Measurements from ENCODE around the gene LRCH1.

LRCH1 gene

DNA sequence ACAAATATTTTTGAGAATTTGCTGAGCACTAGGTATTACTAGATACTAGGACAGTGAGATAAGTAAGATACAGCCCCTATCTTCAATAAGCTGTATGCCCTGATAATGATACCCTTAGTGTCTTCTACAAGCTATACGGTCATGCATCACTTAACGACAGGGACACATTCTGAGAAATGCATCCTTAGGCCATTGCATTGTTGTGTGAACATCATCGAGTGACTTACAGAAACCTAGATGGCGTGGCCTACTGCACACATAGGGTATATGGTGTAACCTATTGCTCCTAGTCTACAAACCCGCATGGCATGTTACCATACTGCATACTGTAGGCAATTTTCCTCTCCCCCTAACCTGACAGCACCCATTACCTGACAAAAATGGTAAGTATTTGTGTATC is 64.9 kb downstream of the LRCH1 start:
- DNase-seq, result no peak

DNA sequence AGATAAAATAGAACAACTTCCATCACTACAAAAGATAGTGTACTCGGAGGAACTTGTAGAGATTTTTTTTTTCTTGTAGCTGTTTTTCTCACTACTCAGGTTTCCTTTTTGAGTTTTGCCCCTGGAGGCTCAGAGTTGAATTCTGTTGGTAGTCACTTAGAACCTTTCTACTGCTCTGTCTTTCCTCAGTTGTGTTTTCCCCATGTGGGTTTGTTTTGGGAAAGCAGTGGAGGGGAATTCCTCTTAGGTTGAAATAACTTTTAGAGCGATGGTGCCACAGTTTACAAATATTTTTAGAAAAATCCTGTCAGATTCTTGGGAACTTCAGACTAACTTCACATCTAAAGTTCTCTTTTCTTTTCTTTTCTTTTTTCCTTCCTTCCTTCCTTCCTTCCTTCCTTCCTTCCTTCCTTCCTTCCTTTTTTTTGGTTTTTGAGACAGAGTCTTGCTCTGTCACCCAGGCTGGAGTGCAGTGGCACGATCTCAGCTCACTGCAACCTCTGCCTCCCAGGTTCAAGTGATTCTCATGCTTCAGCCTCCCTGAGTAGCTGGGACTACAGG is 65.8 kb downstream of the LRCH1 start:
- no peak for DNase-seq

DNA sequence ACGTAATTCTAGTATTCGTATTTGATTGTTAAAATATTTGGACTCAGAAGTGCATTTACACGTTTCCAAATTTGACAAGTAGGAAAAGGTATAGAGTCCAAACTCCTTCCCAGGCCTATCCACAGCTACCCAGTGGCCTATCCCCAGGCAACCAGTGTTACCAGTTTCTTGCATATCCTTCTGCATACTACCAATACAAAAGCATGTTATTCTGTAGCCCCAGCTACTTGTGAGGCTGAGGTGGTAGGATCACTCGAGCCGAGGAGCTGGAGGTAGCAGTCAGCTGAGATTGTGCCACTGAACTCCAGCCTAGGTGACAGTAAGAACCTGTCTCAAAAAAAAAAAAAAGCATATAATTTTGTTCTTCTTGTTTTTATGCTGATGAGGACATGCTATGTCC is 67.1 kb downstream of the LRCH1 start:
- no peak for DNase-seq

DNA sequence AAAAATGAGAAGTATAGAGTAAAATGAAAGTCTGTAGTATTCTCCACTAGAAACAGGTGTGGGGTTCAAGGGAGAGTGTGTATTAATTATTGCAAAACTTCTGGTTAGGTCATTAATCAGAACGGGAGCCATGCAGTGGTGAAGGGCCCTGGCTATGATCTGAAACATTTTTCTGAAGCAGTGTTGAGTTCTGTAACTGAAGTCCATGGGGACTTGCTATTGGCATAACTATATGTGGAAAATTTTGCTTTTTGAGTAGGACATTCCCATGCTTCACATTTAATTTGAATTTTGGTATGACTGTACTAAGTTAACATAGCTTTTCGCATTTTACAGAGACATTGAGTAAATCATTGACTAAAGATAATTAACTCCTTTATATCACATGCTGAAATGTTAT is 67.5 kb downstream of the LRCH1 start:
- no peak for DNase-seq

DNA sequence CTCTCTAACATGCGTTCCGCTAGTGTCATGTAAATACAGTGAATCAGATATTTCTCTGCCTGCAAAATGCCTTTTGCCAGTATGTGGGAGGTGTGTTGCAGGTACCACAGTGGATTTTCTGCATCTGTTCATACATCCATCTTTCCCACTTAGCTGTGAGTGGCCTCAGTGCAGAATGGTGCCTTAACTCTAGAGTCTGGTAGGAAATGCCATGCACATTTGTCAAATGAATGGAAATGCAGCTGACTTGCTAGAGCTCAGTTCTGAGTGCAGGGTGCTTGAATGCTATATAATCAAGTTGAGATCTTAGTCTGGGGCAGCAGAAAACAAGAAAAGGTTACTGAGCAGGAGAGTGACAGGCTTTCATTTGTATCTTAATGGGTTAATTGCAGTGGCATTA is 68.2 kb downstream of the LRCH1 start:
- no peak for DNase-seq

DNA sequence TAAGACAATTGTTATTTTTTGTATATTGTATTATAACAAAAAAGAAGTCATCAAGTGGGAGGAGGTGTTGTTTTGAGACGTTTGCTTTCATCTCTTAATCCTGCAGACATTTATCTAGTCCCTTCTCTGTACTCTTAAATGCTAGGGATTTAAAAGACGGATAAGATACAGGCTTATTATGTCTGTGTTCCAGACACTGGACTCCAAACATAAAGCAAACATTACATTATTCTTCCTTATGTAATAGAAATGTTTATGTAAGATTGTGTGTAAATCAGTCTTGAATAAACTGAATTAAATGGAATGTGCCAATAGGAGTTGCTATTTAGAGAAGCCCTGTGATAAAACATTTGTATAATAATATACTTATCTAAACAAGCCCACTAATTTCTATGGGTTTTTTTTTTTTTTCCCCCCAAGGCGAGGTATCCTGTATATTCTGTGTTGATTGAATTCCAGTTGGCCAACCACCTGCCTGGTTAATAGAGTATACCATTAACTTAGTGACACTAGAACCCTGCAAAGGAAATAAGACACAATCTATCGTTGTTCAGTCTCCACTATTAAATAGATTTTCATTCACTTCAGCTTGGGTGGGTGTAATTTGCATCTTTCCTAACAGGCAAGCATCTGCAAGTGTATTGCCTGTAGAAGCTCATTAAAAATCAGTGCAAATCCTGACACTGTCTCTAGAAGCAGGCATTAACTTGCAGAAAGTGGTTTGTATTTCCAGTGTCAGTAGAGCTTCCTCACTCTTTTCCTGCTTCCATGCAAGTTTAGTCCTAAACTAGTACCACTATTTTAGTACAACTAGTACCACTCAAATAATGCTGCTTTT is 69.0 kb downstream of the LRCH1 start:
- peak; percentile 33 for DNase-seq

DNA sequence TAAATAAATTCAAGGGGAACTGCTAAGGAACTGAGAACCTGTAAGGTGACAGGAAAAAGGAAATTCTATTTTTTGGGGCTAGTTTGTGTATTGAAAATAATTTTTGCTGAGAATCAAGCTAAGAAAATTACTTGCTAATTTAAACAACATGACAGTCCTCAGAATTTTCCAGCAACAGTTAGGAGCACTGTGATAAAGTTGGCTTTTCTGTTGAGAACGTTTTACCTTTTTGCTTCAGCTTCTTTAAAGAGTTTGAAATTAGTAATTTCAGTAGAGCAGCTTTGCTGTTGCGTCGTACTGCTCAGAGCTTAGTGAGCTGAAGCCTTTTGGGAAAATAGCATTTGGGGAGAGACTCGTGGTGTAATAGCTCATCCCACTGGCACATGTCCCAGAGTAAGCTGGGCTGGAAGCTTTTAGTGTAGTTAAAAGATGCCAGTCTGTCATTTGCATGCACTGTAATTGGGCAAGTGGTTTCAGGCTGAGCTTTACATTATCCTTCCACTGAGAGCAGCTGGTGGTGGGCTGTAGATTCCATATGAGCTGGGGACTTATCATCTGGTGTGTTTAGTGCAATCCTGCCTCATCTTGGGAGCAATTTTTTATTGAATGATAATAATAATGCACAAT is 69.8 kb downstream of the LRCH1 start:
- DNase-seq, result peak; percentile 96

DNA sequence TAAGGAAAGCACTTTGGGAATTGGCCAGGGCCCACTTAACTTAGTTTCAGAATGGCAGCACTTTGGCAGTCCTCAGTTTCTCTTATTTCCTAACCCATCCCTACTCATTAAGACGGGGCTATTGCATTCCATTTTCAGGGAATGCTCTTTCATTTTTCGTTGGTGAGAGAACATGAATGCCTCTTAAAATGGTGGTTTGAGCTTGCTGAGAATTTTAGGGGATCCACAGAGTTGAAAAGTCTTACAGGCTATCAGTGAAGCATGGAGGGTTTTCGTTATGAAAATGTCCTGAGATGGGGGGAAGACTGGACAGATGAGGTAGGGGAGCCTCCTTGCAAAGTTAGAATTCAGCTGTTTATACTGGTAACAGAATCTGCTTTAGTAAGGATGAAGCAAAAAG is 71.4 kb downstream of the LRCH1 start:
- DNase-seq, result no peak

DNA sequence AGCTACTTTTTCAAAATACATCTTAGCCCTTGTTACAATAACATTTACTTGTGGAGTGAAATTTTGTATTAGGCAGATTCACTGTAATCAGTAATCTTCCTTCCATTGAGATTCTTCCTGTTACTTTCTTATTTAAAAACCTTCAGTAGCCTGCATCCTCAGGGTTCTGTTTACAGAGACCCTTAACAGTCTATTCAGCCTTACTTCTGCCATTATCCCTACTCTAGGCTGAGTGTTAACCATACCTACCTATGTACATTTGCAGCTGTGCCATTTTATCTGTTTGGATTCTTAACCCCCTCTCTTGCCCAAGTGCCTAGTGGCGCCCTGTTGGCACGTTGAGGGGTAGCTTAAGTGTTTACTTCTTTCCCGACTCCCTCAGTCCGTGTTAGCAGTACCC is 71.9 kb downstream of the LRCH1 start:
- no peak for DNase-seq

DNA sequence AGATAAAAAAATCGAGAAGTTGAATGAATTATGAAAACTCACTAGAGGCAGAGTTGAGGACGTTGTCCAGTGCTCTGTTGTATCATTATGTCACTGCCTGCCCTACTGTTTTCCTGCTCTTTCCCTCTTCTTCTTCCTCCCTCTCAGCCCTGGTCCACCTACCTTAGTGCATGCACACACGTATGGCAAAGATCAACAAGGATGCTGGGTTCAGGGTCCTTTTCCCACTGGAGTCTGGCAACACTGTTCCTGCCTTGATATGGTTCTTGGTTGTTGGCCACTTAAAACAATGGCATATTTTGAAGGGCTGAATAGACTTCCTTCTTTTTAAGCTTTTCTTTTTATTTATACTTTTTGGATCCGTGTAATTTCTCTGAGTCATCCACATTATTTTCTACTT is 74.5 kb downstream of the LRCH1 start:
- no peak for DNase-seq

DNA sequence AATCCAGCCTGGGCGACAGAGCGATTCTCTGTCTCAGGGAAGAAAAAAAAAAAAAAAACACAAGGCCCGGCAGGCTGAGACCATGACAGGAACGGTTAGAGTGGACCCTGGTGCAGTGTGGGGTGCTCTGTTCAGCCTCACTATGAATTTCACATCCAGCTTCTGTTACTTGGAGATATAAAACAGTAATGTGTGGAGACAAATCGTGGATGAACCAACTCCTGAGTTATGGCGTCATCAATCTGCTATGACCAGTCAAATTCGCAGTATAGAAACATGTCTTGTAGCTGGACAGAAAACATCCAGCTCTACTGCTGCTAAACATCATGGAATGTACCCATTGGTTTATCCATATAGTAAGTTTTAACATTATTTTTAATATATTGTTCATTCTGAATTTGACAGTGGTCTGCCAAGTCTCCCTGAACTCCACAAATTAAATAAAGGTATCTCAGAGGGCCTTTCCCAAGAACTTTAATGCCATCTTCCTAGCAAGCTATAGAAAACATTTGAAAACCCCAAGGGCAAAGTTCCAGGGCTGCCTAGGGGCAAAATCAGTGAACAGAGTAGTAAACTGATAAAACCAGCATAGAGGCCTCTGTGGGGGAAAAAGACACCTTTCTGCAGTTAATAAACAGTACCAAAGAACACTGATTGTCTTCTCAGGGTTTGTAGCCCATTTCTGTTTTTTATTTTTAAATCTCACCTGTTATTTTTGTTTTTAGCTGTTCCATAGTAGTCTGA is 75.8 kb downstream of the LRCH1 start:
- no peak for DNase-seq

DNA sequence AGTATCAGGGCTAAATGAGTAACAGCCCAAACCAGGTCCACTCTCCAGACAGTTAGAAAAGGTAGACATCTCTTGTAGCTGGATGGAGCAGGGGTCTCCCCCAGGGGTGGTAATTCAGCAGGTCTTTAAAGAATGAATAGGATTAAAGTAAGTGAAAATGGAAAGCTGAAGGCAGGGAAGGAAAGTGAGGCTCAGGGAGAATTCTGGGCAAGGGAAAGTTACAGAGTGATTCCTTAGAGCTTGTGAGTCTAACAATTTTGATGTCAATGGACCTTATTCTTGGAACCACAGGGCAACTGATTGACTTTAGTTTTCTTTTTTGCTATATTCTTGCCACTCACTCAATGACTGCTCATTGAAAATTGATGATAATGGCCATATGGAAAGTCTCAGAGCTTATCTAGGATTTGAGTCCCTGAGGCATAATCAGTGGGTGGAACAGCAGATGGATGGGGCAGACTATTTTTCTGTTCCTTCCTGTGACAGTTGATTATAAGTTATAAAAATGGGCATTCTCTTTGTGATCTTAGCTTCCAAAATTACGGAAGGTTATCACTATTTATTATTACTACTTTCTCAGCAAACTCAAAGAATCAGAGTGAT is 76.9 kb downstream of the LRCH1 start:
- peak; percentile 37 for DNase-seq

DNA sequence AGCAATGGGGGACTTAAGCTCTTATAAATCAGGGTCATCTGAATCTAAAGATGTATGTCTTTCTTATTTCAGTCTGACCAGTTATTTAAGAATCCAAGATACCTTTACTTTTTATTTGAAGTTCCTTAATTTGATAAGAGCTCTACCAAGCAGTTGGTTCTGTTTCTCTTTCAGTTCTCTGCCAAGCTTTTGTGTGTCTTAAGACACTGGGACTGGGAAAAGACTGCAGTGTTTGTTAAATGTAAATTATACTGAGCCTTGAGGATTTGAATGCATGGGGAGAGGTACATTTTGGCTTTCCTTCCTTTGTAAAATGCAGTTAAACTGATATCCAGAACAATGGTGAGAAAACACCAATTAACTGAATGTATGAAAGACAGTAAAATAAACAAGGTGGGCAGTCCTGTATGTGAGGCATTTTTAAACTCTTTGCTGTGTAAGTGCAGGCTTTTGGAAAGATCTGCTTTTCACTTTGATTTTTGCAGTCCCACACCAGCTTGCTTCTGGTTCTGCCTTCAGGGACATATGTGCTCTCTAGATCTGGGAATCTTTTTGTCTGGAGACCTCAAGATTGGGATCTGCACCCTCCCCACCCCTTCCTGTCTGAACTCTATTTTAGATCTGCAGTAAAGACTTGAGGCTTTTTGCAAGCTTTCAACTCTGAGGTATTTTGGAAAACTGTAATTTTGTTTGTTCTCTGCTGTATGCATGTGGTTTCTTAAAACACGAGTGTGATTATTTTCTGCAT is 77.6 kb downstream of the LRCH1 start:
- no peak for DNase-seq

DNA sequence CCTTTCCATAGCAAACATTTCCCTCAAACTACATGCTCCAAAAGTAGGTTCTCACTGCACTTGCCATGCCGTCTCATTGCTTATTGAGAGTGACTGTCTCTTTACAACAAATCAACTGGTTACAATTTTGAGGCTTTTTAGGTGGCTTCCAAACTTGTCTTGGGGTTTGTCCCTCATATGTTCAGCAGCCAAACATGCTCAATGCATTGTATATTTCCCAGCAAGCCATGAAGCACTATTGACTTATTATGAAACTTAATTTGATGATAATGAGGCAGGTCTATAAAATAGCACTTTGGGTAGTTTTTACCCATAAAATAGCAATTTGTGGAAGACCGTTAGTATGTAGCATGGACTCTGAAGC is 78.2 kb downstream of the LRCH1 start:
- DNase-seq, result no peak

DNA sequence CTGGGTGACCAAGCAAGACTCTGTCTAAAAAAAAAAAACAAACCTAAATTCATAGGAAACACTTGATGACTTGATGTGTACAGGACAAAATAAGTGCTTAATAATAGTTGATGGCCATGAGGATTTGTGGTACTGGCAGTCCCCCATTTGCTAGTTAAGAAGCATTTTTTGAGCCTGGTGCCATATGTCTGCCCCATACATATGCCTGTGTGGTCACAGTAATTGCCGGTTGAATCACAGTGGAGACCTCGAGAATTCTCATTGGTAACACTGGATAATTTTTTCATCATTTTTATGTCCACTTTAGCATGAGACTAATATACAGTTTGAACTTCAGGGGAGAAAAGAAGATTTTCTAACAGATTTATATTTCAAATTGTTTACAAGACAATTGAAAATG is 79.2 kb downstream of the LRCH1 start:
- no peak for DNase-seq

DNA sequence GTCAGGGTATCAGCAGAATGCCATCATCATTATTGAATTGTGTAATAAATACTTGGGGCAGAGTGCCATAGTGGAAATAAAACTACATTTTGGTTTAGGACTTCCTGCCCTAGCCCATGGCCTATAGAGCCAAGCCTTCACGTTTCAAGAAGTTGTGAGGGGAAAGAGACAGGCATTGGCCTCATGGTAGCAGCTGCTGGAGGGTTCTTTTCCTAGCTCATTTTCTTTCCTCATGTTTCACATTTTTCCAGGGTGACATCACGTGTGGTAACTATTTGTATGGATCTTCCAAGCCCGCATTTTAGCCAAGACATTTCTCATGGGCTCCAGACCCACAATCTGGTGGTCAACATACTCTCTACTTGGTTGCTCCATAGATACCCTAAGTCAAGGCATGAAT is 80.4 kb downstream of the LRCH1 start:
- DNase-seq, result no peak

DNA sequence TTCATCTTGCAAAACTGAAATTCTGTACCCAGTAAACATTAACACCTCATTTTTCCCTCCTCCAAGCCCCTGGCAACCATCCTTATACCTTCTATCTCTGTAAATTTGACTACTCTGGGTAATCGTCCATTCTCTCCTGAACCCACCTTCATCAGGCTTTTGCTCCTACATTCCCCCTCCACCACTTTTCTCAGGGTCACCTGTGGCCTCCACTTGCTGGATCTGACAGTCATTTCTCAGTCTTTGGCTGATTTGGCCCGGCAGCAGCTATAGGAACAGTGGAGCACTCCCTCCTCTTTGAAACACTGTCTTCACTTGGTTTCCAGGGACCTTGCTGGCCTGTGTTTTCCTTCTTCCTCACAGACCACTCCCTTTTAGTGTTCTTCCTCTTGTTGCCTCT is 83.5 kb downstream of the LRCH1 start:
- DNase-seq, result no peak

DNA sequence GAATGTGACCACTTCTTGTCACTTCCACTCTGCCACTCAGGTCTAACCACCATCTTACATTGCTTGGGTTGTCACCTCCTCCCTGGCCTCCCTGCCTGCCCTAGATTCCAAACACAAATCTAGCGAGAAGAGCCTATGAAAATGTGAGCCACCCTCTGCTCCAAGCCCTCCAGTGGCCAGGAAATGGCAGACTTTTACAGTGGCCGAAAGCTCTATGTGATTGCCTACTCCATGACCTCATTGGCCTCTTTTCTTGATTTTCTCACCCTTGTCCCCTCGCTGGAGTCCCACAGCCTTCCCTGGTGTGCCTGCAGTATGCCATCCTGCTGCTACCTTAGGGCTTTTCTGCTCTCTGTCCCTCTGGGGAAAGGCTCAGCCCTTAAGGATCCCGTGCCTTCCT is 84.2 kb downstream of the LRCH1 start:
- no peak for DNase-seq

DNA sequence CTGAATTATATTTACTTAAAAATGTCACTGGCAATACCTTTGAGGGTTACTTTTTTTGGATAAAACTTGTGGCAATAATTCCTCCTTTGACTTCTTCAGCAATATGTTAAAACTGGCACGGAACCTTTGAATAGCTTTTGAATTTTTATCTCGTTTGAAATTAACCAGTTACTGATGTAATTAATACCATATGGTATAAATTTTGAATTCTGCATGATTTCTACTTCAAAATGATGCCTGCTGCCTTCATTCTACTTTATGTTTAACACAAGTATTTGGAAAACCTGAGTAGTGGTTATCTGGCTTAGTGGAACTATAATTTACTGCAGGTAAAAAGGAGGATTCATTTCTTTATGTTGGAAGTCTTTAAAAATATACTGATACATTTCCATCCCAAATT is 85.3 kb downstream of the LRCH1 start:
- peak; percentile 51 for DNase-seq

DNA sequence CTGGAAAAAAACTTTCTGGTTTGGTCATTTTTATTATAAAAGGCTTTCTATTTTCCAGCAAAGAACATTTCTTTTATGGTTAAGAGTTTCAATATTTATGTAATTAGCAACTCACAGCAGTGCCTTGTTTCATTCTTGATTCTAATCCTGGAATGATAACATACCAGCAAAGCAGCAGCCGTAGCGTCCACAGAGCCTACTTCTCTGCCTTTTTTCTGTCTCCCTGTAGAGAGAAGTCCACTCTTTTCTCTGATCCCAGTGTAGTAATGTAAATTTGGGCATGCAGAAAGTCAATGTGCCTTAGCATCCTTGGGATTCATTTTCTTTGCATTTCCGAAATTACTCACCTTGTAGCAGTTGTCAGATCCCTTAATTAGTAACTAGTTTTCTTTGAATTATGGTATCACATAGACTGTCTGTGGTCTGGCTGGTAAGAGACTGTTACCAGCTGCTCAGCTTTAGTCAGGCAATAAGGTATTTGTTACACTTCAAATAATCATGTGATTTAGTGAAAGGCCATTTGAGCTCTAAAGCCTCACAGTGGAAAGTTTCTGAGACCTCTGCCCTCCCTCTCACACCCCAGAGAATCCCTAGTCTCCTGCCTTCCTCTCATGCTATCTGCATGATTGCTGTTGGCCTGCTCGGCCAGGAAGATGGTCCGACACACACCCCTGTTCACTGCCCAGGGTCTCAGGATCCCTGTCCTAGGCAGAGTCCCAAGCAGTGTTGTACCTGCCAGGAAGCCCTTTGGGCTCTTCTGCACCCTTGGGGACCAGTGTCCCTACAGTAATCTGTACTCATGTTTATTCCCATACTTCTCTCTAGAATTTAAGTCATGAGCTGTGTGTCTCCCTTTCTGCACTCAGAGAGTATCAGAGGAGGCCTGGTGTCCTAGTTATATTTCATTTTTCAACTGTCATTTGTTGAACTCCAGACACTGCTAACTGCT is 86.3 kb downstream of the LRCH1 start:
- peak; percentile 33 for DNase-seq

DNA sequence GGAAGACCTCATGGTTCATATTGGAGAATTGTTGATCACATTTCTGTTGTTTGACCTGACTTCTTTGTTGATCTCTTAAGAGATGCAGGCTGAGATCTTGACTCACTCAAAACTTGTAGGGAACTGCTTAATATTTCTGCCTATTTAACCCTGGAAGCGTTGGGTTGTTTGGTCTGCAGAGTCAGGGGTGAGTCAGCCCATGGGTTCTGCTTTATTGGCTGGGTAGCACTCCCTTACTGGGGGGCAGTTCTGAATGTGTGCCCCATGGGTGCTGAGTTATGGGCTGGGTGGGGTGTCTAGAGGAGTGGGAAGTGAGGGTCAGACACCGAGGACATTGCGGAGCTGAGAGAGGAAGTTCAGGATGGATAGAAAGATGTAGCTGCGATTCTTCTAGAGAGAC is 87.9 kb downstream of the LRCH1 start:
- no peak for DNase-seq
